ENCODE data around the gene SCAMP1.

The SCAMP1 gene

GRCh38 chr5:78499485-78499884 is 139.1 kb downstream of the SCAMP1 start:
- no peak for DNase-seq

GRCh38 chr5:78500028-78500427 is 139.6 kb downstream of the SCAMP1 start:
- DNase-seq, result no peak

GRCh38 chr5:78500871-78501270 is 140.5 kb downstream of the SCAMP1 start:
- no peak for DNase-seq

- no peak for DNase-seq
Measured at GRCh38 chr5:78501411-78502352, 141.3 kb downstream of the SCAMP1 start.

GRCh38 chr5:78503958-78504653 is 143.7 kb downstream of the SCAMP1 start:
- DNase-seq, result no peak

GRCh38 chr5:78504704-78505677 is 144.6 kb downstream of the SCAMP1 start:
- DNase-seq, result no peak

- DNase-seq, result no peak
Measured at GRCh38 chr5:78505860-78506259, 145.4 kb downstream of the SCAMP1 start.

- DNase-seq, result no peak
Measured at GRCh38 chr5:78506261-78507024, 146.0 kb downstream of the SCAMP1 start.

- no peak for DNase-seq
Measured at GRCh38 chr5:78507531-78507930, 147.1 kb downstream of the SCAMP1 start.

- DNase-seq, result no peak
Measured at GRCh38 chr5:78508186-78508765, 147.9 kb downstream of the SCAMP1 start.

GRCh38 chr5:78509145-78509865 is 148.9 kb downstream of the SCAMP1 start:
- DNase-seq, result no peak

GRCh38 chr5:78509884-78510769 is 149.7 kb downstream of the SCAMP1 start:
- DNase-seq, result peak; percentile 64

- DNase-seq, result no peak
Measured at GRCh38 chr5:78511121-78511906, 150.9 kb downstream of the SCAMP1 start.

- DNase-seq, result no peak
Measured at GRCh38 chr5:78512435-78512834, 152.0 kb downstream of the SCAMP1 start.

- DNase-seq, result no peak
Measured at GRCh38 chr5:78513441-78513840, 153.0 kb downstream of the SCAMP1 start.

- DNase-seq, result no peak
Measured at GRCh38 chr5:78514427-78515330, 154.3 kb downstream of the SCAMP1 start.

- no peak for DNase-seq
Measured at GRCh38 chr5:78515670-78516069, 155.3 kb downstream of the SCAMP1 start.
